Spleen (tissue), 11 donors: ENCODE measurements around the gene PDZD8. TPM values are rescaled to one million over a fixed set of nuclear protein-coding genes. Genes with fewer than 3 reads are reported as not detected.

Source experiments
- DNase-seq: peaks from one replicate; pipeline ENCODE4 v3.0.0-alpha.2; 2020
- H3K27ac ChIP-seq, 8 donors: fragments of 200-600 bp; sonication (generic) in 7 of 8; 1 replicate in 4 of 8; 2 replicates in 4 of 8; pipeline versions ENCODE4 v1.5.0 to v1.8.0; 2016 to 2021; ENCODE audit warnings: inconsistent platforms in 4 of 8, mild to moderate bottlenecking in 4 of 8, moderate library complexity in 1 of 8
- H3K27me3 ChIP-seq, 7 donors: fragments of 200-600 bp; sonication (generic) in 6 of 7; replicated peaks in 1 of 7; 1 replicate in 4 of 7; 2 replicates in 3 of 7; pipeline versions ENCODE4 v1.5.0 to v1.8.0; 2016 to 2021; ENCODE audit warnings: inconsistent platforms in 3 of 7, mild to moderate bottlenecking in 1 of 7
- H3K36me3 ChIP-seq, 6 donors: fragments of 200-600 bp; sonication (generic) in 5 of 6; 1 replicate in 4 of 6; 2 replicates in 2 of 6; pipeline versions ENCODE4 v1.5.0 to v1.8.0; 2016 to 2021; ENCODE audit warnings: inconsistent platforms in 2 of 6
- H3K4me1 ChIP-seq, 6 donors: fragments of 200-600 bp; sonication (generic) in 5 of 6; 1 replicate in 3 of 6; 2 replicates in 3 of 6; pipeline versions ENCODE4 v1.5.0 to v1.8.0; 2016 to 2021; ENCODE audit warnings: inconsistent platforms in 3 of 6
- H3K4me3 ChIP-seq, 8 donors: fragments of 200-600 bp; sonication (generic) in 7 of 8; 1 replicate in 4 of 8; 2 replicates in 4 of 8; pipeline versions ENCODE4 v1.5.0 to v1.8.0; 2016 to 2021; ENCODE audit warnings: inconsistent platforms in 4 of 8, mild to moderate bottlenecking in 4 of 8, moderate library complexity in 2 of 8
- H3K9me3 ChIP-seq, 8 donors: fragments of 200-600 bp; sonication (generic) in 7 of 8; 1 replicate in 4 of 8; 2 replicates in 4 of 8; pipeline versions ENCODE4 v1.5.0 to v1.8.0; 2016 to 2021; ENCODE audit warnings: inconsistent platforms in 4 of 8
- POLR2A ChIP-seq, 3 donors: fragments of 450-650 bp; IDR thresholded peaks; one replicate each; pipeline ENCODE4 v1.5.1; 2017; ENCODE audit warnings: antibody characterized with exemption in 3 of 3, mild to moderate bottlenecking in 1 of 3
- POLR2AphosphoS5 ChIP-seq, 3 donors: sonication (generic); formaldehyde crosslinking; IDR thresholded peaks; one replicate each; pipeline ENCODE4 v1.5.1; 2017; ENCODE audit warnings: antibody characterized with exemption in 3 of 3
- WGBS, 5 donors: extraction: QIAGEN DNeasy Blood & Tissue Kit in 3 of 5; methylation state at CpG; one replicate each; pipeline versions ENCODE4 v1.1.5 to v1.1.7; 2013 to 2018; 5-methylcytosine and 5-hydroxymethylcytosine counted together
- intact Hi-C: fragments of 100-400 bp; cut with DNase I; formaldehyde crosslinking; loops from one replicate; pipeline ENCODE4 v1.15.0; 2023; ENCODE audit warnings: low total_unique reads
- polyA plus RNA-seq, 3 donors: library from polyadenylated mRNA; stranded (reverse); fragments of 200-250 nt; gene quantifications; one replicate each; pipeline ENCODE4 v1.2.1, GENCODE V29; 2013
- total RNA-seq, 7 donors: library from RNA; depleted of rRNA in 3 of 7; stranded (reverse); fragments of >200 nt in 3 of 7; fragmentation: NEBNext Ultra II Directional in 4 of 7; extraction: Animal tissue kit (Norgen Biotek cat#: 25700) in 4 of 7; gene quantifications; one replicate each; pipeline versions ENCODE4 v1.1.0 to v1.2.1, GENCODE V29; 2016 to 2021
- TF ChIP-seq, protein P1 (sequence below), 11 experiments: fragments of 200-600 bp in 7 of 11; fragments of 450-650 bp in 4 of 11; sonication (generic) in 4 of 11; IDR thresholded peaks in 8 of 11; conservative IDR thresholded peaks in 3 of 11; 1 replicate in 7 of 11; 2 replicates in 4 of 11; pipeline versions ENCODE4 v1.4.0 to v1.8.0; 2016 to 2021; ENCODE audit warnings: antibody characterized with exemption in 11 of 11, inconsistent platforms in 4 of 11, mild to moderate bottlenecking in 1 of 11
- donor health status: healthy with polysubstance abuse.
- donor health status: DM: no; HTN: no; CAD: no; lungs with moderate emphysema.
- donor health status: DM: no; HTN: no; CAD: no.
- donor health status: Bipolar disorder and iron deficiency.
- donor health status: healthy.
- donor health status: DM: no; HTN: no; CAD: no.
- donor health status: DM: yes; HTN: yes; CAD: no.

Gene PDZD8
- total and polyA plus RNA-seq, 10 donors = 0.91 to 119 (median 26.5) TPM

- peaks cover 0 to 21% (median 0%) of the 10 kb centered on the region in 6 donors for H3K36me3 ChIP-seq
- 88 to 91% (median 88%) methylated on average over 5 of the region's 5 CpGs for WGBS, 5 donors
Observed at GRCh38 chr10:117342641-117343040, 32.6 kb downstream of the PDZD8 start.

GRCh38 chr10:117341061-117341460 is 34.2 kb downstream of the PDZD8 start:
- 90 to 98% (median 95%) methylated on average over 4 of the region's 4 CpGs for WGBS, 5 donors
- no peaks in the 10 kb centered on the region for H3K27me3 ChIP-seq
- intact Hi-C loops = no loop called here
- no peak overlapping the region for H3K27ac ChIP-seq
- H3K36me3 ChIP-seq = peaks cover 0 to 30% (median 0%) of the 10 kb centered on the region in 6 donors
- H3K9me3 ChIP-seq = peaks cover 0 to 8% (median 0%) of the 10 kb centered on the region in 8 donors
- no peak overlapping the region for H3K4me3 ChIP-seq
- TF ChIP-seq, protein P1, sequence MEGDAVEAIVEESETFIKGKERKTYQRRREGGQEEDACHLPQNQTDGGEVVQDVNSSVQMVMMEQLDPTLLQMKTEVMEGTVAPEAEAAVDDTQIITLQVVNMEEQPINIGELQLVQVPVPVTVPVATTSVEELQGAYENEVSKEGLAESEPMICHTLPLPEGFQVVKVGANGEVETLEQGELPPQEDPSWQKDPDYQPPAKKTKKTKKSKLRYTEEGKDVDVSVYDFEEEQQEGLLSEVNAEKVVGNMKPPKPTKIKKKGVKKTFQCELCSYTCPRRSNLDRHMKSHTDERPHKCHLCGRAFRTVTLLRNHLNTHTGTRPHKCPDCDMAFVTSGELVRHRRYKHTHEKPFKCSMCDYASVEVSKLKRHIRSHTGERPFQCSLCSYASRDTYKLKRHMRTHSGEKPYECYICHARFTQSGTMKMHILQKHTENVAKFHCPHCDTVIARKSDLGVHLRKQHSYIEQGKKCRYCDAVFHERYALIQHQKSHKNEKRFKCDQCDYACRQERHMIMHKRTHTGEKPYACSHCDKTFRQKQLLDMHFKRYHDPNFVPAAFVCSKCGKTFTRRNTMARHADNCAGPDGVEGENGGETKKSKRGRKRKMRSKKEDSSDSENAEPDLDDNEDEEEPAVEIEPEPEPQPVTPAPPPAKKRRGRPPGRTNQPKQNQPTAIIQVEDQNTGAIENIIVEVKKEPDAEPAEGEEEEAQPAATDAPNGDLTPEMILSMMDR (IDR thresholded peaks at IDR 0.05 in 8 of 11, conservative IDR thresholded peaks at IDR 0.05 in 3 of 11) = no peak
- TF ChIP-seq POLR2A (IDR thresholded peaks at IDR 0.05) = no peak
- no peak for TF ChIP-seq POLR2AphosphoS5 (IDR thresholded peaks at IDR 0.05)
- H3K4me1 ChIP-seq = peaks cover 0 to 53% (median 23%) of the 10 kb centered on the region in 6 donors
- no peak for DNase-seq

More at GRCh38 chr10:117342641-117343040, 32.6 kb downstream of the PDZD8 start:
- TF ChIP-seq POLR2A (IDR thresholded peaks at IDR 0.05) (no peak), POLR2AphosphoS5 (IDR thresholded peaks at IDR 0.05) (no peak)
- TF ChIP-seq, protein P1 (IDR thresholded peaks at IDR 0.05 in 8 of 11, conservative IDR thresholded peaks at IDR 0.05 in 3 of 11) = no peak
- peaks cover 0 to 64% (median 23%) of the 10 kb centered on the region in 6 donors for H3K4me1 ChIP-seq
- H3K27me3 ChIP-seq = no peaks in the 10 kb centered on the region
- no peak for DNase-seq
- H3K27ac ChIP-seq = peak overlapping the region in 3 of 8 donors; percentile 26 to 60 (median 39)
- intact Hi-C loops = no loop called here
- no peak overlapping the region for H3K4me3 ChIP-seq
- H3K9me3 ChIP-seq = no peaks in the 10 kb centered on the region

DNA sequence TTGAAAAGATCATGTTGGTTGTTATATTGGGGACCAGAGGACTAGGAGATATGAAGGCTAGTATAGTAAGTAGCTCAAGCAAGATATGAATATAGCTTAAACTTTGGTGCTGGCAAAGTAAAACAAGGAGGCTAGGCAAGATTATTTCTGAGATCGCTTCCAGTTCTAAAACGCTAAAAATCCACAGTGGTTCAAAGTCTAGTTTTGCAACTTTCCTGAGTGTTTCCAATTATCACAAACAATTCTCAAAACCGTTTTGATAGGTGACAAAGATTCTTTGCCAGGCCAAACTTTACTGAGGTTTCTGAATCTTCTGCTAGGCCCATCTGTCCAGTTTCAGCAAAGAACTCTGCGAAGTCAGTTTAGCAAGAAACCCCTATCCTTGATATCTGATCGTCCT is 35.3 kb downstream of the PDZD8 start:
- H3K36me3 ChIP-seq = peaks cover 0 to 41% (median 0%) of the 10 kb centered on the region in 6 donors
- no peaks in the 10 kb centered on the region for H3K27me3 ChIP-seq
- no peak for DNase-seq
- TF ChIP-seq POLR2AphosphoS5 (IDR thresholded peaks at IDR 0.05) (no peak), POLR2A (IDR thresholded peaks at IDR 0.05) (no peak)
- TF ChIP-seq, protein P1 (IDR thresholded peaks at IDR 0.05 in 8 of 11, conservative IDR thresholded peaks at IDR 0.05 in 3 of 11) = no peak
- no peak overlapping the region for H3K27ac ChIP-seq
- intact Hi-C loops = no loop called here
- H3K9me3 ChIP-seq = peaks cover 0 to 18% (median 9%) of the 10 kb centered on the region in 8 donors
- H3K4me1 ChIP-seq = peaks cover 0 to 42% (median 16%) of the 10 kb centered on the region in 6 donors
- 87 to 97% (median 89%) methylated on average over 5 of the region's 5 CpGs for WGBS, 5 donors
- H3K4me3 ChIP-seq = no peak overlapping the region

- no peak for DNase-seq
- Histone ChIP-seq H3K36me3 (peaks cover 0 to 45% (median 0%) of the 10 kb centered on the region in 6 donors), H3K27me3 (no peaks in the 10 kb centered on the region), H3K4me3 (no peak overlapping the region), H3K27ac (no peak overlapping the region), H3K4me1 (peaks cover 0 to 39% (median 14%) of the 10 kb centered on the region in 6 donors), H3K9me3 (peaks cover 0 to 22% (median 13%) of the 10 kb centered on the region in 8 donors)
- WGBS, 5 donors = 89 to 100% (median 94%) methylated on average over 1 of the region's 1 CpG
- intact Hi-C loops = no loop called here
- TF ChIP-seq POLR2AphosphoS5 (IDR thresholded peaks at IDR 0.05) = no peak
Observed at GRCh38 chr10:117339578-117339977, 35.7 kb downstream of the PDZD8 start.
